SK-N-SH (cell line): Measurements from ENCODE around the gene SMIM28.

Source experiments
- CTCF ChIP-seq: fragments of 200-600 bp; sonication (generic); IDR thresholded peaks from 2 replicates; pipeline ENCODE4 v1.6.1; 2017; ENCODE audit warnings: antibody characterized with exemption, mild to moderate bottlenecking, moderate library complexity
- EP300 ChIP-seq, 2 experiments: IDR thresholded peaks; 2 replicates each; pipeline versions ENCODE4 v1.4.0 to v1.6.1; 2012; ENCODE audit warnings: borderline replicate concordance in 1 of 2, low read depth in 1 of 2, low read length in 1 of 2
- GABPA ChIP-seq: IDR thresholded peaks from 2 replicates; pipeline ENCODE4 v1.4.0; 2012; ENCODE audit warnings: low read depth, mild to moderate bottlenecking
- GATA2 ChIP-seq: sonication (generic); formaldehyde crosslinking; IDR thresholded peaks from 2 replicates; pipeline ENCODE4 v1.5.0; 2020; ENCODE audit warnings: mild to moderate bottlenecking, missing genetic modification reagents
- JUND ChIP-seq: IDR thresholded peaks from 2 replicates; pipeline ENCODE4 v1.4.0; 2012
- MXI1 ChIP-seq: IDR thresholded peaks from 2 replicates; pipeline ENCODE4 v1.6.1; 2012; ENCODE audit warnings: mild to moderate bottlenecking, low read depth, low read length, improper control_type of control experiment
- NFIC ChIP-seq: IDR thresholded peaks from 2 replicates; pipeline ENCODE4 v1.4.0; 2012; ENCODE audit warnings: borderline replicate concordance
- NRF1 ChIP-seq: IDR thresholded peaks from 2 replicates; pipeline ENCODE4 v1.6.1; 2012; ENCODE audit warnings: low read depth, mild to moderate bottlenecking, low read length
- RCOR1 ChIP-seq: fragments of 150-350 bp; IDR thresholded peaks from 2 replicates; pipeline ENCODE4 v1.6.1; 2017; ENCODE audit warnings: antibody characterized with exemption, low read length
- REST ChIP-seq: IDR thresholded peaks from 2 replicates; pipeline ENCODE4 v1.6.1; 2012; ENCODE audit warnings: mild to moderate bottlenecking, low read depth, low read length, moderate library complexity
- SIN3A ChIP-seq: IDR thresholded peaks from 2 replicates; pipeline ENCODE4 v1.6.1; 2012; ENCODE audit warnings: low read depth, mild to moderate bottlenecking, low read length, moderate library complexity, borderline replicate concordance
- SMC3 ChIP-seq: IDR thresholded peaks from 2 replicates; pipeline ENCODE4 v1.6.1; 2012; ENCODE audit warnings: low read depth, low read length, improper control_type of control experiment
- TF ChIP-seq, protein P1 (sequence below): IDR thresholded peaks from 2 replicates; pipeline ENCODE4 v1.4.0; 2012; ENCODE audit warnings: low read depth, borderline replicate concordance

DNA sequence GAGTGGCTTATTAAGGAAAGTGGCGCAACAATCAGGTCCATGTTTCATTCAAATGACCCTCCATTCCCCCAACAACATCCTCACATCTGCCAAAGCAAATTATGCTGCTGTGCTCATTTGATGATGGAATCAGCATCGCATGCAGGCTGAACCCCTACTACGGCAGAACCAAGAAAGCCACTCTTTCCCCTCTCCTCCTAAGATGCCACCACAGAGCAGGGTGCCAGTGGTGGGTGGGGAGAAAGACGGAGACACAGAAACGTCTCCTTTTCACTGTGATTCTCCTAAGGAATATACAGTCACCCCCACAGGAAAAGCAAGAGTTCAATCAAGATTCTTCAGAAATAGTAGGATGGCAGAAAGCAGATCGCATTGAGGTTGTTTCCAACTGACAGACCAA, 43.4 kb downstream of the SMIM28 start:
- no peak for TF ChIP-seq CTCF
- TF ChIP-seq EP300 (IDR thresholded peaks at IDR 0.05; ENCODE audit: borderline replicate concordance in 1 of 2, low read depth in 1 of 2, low read length in 1 of 2), result no peak
- no peak for TF ChIP-seq SMC3
- no peak for TF ChIP-seq MXI1
- TF ChIP-seq NRF1, result no peak
- TF ChIP-seq GATA2 (CRISPR knock-in tag), result no peak
- no peak for TF ChIP-seq NFIC
- TF ChIP-seq, protein P1, sequence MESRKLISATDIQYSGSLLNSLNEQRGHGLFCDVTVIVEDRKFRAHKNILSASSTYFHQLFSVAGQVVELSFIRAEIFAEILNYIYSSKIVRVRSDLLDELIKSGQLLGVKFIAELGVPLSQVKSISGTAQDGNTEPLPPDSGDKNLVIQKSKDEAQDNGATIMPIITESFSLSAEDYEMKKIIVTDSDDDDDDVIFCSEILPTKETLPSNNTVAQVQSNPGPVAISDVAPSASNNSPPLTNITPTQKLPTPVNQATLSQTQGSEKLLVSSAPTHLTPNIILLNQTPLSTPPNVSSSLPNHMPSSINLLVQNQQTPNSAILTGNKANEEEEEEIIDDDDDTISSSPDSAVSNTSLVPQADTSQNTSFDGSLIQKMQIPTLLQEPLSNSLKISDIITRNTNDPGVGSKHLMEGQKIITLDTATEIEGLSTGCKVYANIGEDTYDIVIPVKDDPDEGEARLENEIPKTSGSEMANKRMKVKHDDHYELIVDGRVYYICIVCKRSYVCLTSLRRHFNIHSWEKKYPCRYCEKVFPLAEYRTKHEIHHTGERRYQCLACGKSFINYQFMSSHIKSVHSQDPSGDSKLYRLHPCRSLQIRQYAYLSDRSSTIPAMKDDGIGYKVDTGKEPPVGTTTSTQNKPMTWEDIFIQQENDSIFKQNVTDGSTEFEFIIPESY, result no peak
- TF ChIP-seq GABPA, result no peak
- no peak for TF ChIP-seq SIN3A
- no peak for TF ChIP-seq JUND
- TF ChIP-seq REST, result no peak
- TF ChIP-seq RCOR1, result no peak
